ENCODE measurements around the gene BRWD1.

DNA sequence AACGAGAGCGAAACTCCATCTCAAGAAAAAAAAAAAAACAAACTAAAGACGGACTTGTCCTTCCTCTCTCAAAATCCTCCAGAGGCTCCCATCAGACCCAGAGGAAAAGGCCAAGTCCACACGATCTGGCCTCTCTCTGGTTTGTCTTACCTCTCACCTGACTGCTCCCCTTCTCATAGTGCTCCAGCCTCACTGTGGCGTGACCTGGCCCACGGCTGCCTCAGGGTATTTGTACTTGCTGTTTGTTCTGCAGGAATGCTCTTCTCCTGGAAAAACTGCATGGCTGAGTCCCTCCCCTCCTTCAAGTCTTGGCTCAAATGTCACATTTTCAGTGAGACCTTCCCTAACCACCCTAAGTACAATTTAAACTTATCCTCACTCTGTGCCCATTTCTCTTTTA lies 8.0 kb upstream of the BRWD1 start:
- no peak for TF ChIP-seq ZFX (IDR thresholded peaks at IDR 0.05; ENCODE audit: borderline replicate concordance)
- TF ChIP-seq, protein P1, sequence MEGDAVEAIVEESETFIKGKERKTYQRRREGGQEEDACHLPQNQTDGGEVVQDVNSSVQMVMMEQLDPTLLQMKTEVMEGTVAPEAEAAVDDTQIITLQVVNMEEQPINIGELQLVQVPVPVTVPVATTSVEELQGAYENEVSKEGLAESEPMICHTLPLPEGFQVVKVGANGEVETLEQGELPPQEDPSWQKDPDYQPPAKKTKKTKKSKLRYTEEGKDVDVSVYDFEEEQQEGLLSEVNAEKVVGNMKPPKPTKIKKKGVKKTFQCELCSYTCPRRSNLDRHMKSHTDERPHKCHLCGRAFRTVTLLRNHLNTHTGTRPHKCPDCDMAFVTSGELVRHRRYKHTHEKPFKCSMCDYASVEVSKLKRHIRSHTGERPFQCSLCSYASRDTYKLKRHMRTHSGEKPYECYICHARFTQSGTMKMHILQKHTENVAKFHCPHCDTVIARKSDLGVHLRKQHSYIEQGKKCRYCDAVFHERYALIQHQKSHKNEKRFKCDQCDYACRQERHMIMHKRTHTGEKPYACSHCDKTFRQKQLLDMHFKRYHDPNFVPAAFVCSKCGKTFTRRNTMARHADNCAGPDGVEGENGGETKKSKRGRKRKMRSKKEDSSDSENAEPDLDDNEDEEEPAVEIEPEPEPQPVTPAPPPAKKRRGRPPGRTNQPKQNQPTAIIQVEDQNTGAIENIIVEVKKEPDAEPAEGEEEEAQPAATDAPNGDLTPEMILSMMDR (IDR thresholded peaks at IDR 0.05), result no peak
